ENCODE data around the gene TXNDC8. TPM values are rescaled to one million over a fixed set of nuclear protein-coding genes. Genes with fewer than 3 reads are reported as not detected.
"Not testable (repeated sequence)": the region's sequence is repeated elsewhere in the genome, so short reads cannot be mapped to it uniquely, and the experiment has no call there.

Gene TXNDC8
- total RNA-seq, 1 donor from 2014 or later: not detected

DNA sequence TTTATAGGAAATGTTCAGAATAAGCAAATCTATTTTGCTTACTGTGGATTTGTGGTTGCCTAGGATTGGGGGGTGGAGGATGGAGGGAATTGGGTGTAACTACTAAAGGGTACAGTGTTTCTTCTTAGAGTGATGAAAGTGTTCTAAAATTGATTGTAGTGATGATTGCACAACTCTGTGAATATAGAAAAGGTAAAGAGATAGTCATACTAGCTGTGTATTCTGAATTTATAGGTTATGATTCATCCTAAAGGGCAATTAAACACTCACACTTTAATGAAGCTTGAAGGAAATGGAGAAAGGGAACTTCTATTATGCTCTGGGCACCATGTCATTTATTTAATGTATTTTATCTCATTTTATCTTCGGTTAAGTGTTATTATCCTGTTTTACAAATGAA lies 9.9 kb downstream of the TXNDC8 start:
- no peak for DNase-seq (ENCODE audit: low read depth in 2 of 2)

DNA sequence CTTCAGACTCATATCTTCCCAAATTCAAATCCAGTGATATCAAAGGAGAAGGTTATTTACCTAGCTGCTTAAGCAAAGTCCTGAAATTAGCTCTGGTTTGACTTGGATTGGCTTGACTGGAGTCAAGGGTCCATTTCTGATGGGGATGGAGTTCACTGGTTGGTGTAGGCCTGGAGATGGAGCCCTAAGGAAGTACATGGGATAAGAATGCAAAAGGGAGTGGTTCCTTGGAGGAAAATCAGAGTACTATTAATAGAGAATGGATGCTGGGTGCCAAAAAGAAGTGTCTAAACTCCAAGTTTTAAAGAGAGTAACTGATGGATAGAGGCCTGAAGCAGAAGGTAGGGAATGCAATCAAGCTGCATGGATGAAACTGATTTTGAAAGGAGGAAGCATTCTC lies 13.8 kb downstream of the TXNDC8 start:
- no peak for DNase-seq (ENCODE audit: low read depth in 2 of 2)

DNA sequence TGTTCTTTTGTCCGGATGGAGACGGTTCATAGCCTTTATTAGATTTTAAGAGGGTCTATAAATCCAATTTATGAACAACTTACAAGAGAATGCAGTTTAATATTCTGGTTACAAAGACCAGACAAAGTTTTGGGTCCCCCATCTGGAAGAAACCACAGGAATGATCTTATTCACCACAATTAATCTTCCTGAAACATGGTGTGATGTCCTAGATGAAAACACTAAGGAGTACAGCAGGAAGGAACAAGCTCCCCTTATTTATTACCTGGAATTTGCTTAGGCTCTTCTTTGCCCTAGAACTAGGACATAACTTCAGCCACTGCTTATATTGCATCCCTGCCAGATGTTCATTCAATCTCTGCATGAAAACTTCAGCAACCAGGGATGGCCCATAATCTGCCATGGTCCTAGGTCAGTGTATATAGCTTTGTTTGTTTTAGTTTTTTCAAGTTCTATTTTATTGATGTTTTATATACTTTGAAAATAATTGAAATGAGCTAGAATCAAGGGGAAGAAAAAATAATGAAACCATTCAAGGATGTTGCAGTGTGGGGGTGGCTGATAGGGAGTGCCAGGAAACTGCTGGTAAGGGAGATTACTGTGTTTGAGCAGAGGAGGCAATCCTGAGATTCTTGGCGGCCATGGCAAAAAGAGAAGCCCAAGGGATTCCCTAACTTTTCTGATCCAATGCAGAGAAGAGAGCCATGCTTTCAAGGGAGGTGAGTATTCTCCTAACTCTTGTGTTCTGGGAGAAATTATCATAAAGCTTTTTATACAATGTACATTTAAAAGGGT lies 16.8 kb downstream of the TXNDC8 start:
- DNase-seq (ENCODE audit: low read depth in 2 of 2): no peak

DNA sequence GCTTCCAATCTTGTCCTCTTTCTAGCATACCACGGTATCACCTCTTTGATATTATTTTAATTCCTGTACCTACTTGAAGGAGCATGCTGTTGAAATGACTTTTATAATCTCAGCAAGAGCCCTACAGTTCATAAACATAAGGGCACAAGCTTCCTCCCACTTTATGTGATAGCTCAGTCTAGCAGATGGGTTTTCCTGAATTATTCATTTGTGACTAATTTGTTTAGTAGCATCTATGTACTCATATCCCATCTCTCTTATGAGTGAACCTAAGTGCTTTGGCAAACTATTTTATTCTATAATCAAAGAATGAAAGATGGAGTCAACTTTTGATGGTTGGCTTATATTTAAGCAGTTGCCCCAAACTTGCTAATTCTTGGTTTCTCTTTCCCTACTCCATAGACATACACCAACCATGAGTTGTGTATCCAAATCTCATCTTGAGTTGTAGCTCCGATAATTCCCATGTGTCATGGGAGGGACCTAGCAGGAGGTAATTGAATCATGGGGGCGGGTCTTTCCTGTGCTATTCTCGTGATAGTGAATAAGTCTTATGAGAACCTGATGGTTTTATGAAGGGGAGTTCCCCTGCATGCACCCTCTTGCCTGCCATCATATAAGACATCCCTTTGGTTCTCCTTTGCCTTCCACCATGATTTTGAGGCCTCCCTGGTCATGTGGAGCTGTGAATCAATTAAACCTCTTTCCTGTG lies 17.7 kb downstream of the TXNDC8 start:
- no peak for DNase-seq (ENCODE audit: low read depth in 2 of 2)

DNA sequence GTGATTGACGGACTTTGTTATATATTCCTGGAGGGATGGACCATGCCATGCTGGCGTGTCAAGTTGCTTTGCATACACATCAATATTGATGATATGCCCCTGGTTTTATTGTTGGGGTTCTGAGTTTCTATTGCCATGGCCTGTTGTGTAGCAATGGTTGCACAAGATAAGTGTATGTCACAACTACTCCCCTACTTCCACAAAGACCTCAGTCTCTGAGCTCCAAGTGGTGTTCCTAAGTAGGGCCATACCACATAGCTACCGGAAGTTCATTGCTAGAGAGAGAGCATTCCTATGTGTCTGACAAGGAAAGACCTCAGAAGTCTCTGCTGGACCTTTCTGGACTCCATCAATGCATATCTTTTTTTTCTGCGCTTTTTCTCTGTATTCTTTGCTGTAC lies 19.8 kb downstream of the TXNDC8 start:
- no peak for DNase-seq (ENCODE audit: low read depth in 2 of 2)

DNA sequence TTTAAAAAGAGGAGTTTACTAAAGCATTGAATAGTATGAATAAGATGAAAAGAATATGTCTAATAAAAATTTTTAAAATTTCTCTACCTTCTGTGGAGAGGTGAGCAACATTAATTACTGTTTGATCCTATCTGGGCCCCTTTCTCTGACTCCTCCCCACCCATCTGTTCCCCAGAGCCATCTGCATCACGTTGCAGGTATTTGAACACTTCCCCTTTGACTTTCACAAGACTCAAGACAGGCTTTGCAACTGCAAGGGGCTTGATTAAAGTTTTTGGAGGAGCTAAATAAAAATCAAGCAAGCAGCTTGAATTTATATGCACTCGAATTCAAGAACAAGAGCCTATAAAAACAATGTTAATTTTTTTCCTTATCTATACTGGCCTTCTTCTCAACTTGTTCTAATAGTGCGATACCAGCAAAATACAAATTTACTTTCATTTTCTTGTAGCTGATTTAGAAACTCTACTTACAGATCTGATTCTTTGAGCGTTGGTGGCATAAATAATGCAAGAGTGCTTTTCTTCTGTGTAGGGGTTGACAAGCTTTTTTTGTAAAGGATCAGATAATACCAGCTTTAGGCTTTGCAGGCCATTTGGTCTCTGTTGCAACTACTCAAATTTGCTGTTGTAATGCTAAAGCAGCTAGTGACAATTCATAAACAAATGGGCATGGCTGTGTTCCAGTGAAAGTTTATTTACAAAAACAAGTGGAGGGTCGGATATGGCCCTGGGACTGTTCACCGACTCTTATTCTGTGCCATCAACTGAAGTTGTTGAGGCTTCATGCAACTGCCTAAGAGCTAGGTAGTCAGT lies 21.2 kb downstream of the TXNDC8 start:
- no peak for DNase-seq (ENCODE audit: low read depth in 2 of 2)

DNA sequence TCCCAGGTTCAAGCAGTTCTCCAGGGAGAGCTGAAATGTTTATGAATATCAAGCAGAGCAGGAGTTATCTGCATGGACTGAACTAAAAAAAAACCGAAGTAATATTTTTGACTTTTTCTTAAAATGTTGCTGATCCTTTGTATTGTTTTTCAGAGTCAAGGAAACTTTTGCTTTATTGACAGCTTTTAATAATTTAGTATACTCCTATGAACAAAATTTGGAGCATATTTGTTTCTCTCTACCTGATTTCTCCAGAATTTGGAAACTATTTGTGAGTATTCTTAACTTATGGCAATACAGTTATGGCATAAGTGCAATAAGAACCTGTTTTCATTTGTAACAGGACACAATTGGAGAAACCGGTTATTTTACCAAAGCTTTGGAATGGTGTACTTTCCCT lies 25.7 kb downstream of the TXNDC8 start:
- not testable (repeated sequence) for DNase-seq (ENCODE audit: low read depth in 2 of 2)

DNA sequence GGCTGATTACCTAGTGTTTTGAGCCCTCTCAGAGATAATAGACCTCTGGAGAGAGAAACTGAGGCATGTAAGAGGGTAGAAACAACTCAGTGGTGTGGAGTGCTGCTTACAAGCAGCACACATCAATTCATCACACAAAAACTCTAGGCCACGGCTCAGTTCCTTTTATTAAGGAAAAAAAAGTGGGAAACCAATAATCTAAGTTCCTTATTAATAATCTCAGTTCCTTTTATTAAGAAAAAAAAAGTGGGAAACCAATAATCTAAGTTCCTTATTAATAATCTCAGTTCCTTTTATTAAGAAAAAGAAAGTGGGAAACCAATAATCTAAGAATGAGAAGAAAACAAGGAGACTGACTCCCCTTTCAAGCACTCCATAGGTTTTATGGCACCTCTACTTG lies 28.0 kb downstream of the TXNDC8 start:
- DNase-seq (ENCODE audit: low read depth in 2 of 2): no peak

DNA sequence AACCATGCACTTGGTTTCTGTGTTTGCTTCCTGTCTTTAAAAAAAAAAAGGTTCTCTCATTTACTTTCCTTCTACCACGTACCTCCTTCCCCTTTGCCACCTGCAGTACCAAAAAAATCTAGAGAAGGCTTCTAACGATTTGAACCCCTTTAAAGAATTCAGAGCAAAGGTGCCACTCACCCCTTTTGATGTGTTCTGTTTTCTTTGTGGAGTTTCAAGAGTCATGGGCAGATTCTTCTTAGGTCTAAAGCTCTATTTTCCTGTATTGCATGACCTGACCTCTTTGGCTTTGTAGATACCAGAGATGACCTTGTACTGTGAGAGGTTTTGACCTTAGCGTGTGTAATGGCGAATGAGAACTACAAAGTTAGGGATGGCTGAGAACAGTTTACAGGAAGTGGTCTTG lies 29.0 kb downstream of the TXNDC8 start:
- no peak for DNase-seq (ENCODE audit: low read depth in 2 of 2)

DNA sequence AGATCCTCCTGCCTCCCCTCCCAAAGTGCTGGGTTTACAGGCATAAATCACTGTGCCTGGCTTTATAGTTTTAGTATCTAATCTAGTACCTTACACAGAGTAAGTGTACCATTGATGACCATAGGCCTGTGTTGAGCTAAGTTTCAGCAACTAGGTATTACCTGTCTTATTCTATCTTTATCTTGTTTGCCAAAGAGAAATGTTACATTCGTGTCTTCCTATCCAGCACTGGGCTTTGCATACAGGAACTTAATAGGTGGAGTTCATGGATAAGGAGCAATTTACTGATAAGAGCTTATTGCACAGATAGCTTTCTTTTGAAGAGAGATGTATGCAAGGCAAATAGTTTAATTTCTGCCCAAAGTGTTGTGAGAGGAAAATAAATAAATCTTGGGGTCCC lies 30.5 kb downstream of the TXNDC8 start:
- DNase-seq (ENCODE audit: low read depth in 2 of 2): no peak

DNA sequence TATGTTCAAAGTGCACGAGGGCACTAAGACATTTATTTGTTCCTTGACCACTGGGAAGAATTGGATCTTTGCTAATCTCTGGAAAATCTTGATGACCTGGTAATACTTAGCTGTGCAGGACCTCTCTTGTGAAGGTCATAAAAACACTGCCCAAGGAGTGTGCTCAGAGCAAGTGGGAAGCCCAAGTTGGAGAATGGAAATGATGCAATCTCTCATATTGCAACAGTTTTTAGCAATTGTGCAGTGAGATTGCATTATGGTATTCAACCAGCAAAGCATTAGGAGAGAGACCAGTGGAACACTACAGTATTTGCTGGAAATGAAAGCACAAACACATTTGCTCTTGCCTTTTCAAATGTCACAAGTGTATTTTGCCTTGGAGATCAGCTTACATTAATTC lies 34.5 kb downstream of the TXNDC8 start:
- no peak for DNase-seq (ENCODE audit: low read depth in 2 of 2)

DNA sequence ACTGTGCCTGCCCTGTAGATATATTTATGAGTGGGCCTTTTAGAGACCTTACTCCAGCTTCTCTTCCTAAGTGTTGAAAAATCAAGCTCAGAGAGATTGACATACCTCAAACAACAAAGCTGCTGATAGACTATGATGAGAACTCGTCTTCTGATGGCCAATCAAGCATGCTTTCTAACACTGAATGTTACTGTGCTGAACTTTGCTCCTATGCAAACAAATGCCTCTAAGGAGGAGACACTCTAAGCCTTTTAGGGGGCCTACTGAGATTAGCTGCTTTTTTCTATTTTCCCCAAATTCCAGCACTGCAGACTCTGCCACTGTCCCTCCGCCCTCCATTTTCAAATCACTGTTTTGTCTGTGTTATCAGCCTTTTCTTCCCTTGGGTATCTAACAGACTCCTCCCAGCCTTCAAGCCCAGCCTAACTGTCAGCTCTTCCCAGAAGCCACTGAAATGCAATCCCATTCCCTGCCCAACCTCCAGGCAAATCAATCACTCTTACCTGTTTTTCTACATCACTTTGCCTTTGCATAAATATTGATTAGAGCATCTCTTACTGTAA lies 39.5 kb downstream of the TXNDC8 start:
- no peak for DNase-seq (ENCODE audit: low read depth in 2 of 2)

DNA sequence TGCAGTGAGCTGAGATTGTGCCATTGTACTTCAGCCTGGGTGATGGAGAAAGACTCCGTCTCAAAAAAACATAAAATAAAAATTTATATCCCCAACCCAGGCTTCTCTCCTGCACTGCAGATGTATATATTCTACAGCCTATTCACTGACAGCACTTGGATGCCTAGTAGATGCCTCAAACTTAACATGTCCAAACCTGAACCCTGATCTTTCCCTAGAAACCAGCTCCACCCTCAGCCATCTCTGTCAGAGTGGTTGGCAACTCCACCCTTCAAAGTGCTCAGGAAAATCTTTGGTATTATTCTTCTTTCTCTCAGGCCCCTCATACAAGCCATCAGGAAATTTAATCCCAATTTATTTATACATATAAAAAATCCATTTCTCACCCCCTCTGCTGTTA lies 44.4 kb downstream of the TXNDC8 start:
- DNase-seq (ENCODE audit: low read depth in 2 of 2): no peak

DNA sequence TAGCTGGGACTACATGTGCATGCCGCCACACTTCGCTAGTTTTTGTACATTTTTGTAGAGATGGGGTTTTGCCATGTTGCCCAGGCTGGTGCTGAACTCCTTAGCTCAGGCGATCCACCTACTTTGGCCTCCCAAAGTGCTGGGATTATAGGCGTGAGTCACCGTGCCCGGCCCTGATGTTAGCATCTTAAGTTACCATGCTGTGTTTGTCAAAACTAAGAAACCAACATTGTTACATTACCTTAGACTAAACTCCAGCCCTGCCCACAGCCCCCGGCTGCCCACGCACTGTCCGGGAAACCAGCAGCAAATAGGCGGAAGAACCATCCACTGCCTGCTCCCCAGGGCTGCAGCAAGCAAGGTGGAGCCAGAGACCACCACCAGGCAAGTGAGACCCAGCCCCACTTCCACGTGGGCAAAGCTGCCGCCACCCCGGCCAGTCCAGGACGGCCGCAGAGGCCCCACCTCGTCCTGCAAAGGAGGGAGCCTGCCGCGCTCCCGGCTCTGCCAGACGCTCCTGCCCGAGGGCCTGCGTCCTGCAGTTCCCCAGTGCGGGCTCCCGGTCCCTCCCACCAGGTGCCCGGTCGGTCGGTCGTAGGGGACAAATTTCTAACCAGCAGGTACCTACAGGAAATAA lies 45.6 kb downstream of the TXNDC8 start:
- no peak for DNase-seq (ENCODE audit: low read depth in 2 of 2)

DNA sequence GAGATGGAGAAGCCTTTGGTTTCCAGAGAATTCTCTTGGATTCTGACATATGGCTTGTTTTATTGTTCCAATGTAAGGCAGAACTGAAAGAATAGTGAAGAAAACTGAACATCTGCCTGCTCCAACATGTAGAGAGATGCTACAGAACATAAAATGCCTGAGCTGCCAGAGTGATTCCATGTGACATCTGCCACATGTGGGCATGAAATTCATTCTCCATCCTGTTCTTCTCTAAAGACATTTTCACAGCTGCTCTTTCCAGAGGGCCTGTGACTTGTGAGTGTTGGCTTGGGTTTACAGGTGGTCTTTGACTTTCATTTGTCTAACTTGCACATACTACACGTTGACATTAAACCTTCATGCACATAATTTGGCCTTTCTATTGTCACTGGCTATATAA lies 47.7 kb downstream of the TXNDC8 start:
- no peak for DNase-seq (ENCODE audit: low read depth in 2 of 2)

DNA sequence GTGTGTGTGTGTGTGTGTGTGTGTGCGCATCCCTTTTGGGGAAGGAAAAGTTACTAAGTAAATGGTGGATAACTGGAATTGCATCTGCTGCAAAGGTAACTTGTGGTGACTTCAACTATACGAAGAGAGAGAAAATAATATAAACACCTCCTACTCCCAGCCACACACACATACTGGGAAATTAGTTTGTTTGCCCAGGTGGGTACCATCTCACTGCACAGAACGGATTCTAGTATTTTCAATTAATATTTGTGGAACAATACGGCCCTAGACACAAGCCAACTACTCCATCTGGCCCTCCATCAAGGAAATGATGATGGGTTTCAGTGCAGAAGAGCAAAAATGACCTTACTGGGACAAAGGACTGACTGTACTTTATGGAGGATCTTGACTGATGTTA lies 49.2 kb downstream of the TXNDC8 start:
- DNase-seq (ENCODE audit: low read depth in 2 of 2): no peak

DNA sequence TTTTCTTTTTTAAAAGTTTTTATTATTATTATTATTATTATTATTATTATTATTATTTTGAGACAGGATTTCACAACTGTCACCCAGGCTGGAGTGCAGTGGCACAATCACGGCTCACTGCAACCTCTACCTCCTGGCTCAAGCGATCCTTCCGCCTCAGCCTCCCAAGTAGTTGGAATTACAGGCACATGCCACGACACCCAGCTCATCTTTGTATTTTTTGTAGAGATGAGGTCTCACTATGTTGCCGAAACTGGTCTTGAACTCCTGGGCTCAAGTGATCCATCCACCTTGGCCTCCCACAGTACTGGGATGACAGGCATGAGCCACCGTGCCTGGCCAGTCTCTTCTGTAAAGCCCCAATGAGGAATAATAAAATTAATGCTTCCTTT lies 50.4 kb downstream of the TXNDC8 start:
- no peak for DNase-seq (ENCODE audit: low read depth in 2 of 2)

DNA sequence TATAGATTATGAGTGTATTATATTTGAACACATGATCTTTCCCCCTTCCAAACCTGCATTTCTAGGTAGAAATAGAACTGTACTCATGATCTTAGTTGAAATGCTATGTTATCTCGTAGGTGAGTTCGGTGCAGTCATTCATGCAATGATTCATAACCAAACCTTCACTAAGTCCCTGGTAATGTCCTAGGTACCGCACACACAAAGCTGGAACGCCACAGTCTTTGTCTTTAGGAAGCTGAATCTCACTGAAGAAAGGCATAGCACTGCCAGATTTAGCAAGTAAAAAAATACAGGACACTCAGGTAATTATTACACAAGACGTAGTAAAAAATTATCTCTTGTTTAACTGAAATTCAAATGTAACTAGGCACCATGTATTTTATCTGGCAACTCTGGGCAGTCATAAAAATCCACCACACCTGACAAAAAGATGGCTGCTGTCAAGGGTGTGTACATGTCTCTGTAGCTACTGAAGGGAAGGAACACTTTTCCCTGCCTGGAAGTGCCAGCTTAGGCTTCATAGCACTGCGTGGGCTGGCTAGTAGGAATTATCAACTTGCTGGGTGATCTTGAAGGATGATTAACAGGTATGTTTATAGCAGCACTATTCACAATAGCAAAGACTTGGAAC lies 53.3 kb downstream of the TXNDC8 start:
- DNase-seq (ENCODE audit: low read depth in 2 of 2): no peak

DNA sequence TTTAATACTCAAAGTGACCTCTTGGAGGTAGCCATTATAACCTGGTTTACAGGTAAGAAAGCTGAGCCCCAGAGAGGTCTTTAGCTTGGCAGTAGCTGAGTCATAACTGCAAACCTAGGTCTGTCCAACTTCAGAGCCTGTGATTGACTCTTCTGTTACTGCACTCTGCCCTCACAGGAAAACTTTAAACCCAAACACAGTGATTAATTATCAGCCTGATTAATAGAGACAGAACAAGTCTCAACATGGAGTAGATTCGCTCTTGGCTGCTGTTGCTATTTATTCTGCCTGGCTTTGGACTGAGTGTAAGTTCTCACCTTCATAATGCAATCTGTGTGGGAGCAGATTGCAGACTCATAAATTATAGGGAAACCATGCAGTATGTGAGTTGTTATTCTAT lies 53.9 kb downstream of the TXNDC8 start:
- DNase-seq (ENCODE audit: low read depth in 2 of 2): no peak

DNA sequence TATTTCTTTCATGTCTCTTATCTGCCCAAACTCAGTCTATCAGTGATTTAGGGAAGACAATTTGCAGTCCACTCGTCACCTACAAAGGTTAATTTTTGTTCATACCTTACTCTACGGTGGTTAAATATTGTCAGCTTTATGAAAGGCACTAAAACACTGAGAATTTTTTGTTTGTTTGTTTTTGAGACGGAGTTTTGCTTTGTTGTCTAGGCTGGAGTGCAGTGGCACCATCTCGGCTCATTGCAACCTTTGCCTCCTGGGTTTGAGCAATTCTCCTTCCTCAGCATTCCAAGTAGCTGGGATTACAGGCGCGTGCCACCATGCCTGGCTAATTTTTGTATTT lies 55.0 kb downstream of the TXNDC8 start:
- DNase-seq (ENCODE audit: low read depth in 2 of 2): no peak

DNA sequence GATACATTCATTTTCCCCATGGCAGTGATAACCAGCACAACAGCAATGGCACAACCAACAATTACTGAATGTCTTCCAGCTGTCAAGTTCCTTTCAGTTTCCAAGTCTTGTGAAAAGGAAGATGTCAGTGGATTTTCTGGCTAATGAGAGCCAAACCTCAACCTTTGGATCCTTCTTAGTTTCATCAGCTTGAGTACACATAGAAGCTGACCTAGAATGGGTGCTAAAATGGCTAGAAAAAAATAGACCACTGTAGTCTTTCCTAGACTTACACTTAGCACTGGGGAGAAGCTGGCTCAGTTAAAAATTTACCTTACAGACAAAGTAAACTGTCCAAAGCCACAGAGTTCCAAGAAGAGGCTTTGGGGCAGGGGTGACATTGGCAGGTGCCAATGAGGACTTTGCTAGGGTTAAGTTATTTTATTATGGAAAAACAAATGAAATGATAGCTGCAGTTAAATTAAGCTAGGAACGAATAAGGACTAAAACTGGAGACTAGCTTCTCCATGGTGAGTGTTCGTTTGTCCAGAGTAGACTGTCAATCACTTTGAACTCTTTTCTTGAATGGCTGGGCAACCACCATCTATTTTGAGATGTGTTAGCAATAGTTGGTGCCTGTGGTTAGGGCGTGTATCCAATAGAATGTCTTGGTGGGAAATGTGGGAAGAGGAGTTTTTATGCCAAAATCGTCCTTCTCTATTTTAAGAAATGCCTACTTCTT lies 55.5 kb downstream of the TXNDC8 start:
- DNase-seq (ENCODE audit: low read depth in 2 of 2): no peak
